Endothelial cell of umbilical vein (primary cell): ENCODE measurements around the gene UBE4B.

ENCODE experiments used
- EZH2 ChIP-seq: IDR thresholded peaks from 2 replicates; pipeline ENCODE4 v1.6.1; 2012; ENCODE audit warnings: borderline replicate concordance, low read depth, mild to moderate bottlenecking, moderate library complexity, low read length, inconsistent platforms; ENCODE audit not compliant: severe bottlenecking
- POLR2A ChIP-seq: IDR thresholded peaks from 2 replicates; pipeline ENCODE4 v1.6.1; 2012; ENCODE audit warnings: low read depth, mild to moderate bottlenecking, control low read depth, low read length
- TF ChIP-seq, protein P1 (sequence below), 2 donors: IDR thresholded peaks; 1 replicate in 1 of 2; 2 replicates in 1 of 2; pipeline ENCODE4 v1.5.1; 2011; ENCODE audit warnings: low read length in 2 of 2, mild to moderate bottlenecking in 2 of 2, moderate library complexity in 2 of 2, control low read depth in 1 of 2, inconsistent platforms in 1 of 2, low read depth in 1 of 2; ENCODE audit not compliant: insufficient read depth in 1 of 2; ENCODE audit errors: extremely low read depth in 1 of 2

DNA sequence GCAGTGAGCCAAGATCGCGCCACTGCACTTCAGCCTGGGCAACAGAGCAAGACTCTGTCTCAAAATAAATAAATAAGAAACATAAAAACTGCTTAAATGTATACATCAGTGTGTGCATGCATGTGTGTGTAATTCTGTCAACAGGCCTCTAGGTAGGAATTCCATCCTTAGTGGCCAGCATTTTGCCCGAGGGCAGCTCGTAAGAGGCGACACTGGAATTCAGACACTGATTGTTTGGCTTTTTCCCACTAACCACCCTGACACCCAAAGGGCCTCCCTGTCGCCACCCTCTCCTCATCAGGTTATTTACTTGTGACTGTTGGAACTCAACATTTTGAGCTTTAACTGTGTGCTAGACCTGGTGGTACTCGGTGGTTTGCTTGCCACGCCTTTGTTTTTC lies 113.6 kb downstream of the UBE4B start:
- TF ChIP-seq, protein P1, sequence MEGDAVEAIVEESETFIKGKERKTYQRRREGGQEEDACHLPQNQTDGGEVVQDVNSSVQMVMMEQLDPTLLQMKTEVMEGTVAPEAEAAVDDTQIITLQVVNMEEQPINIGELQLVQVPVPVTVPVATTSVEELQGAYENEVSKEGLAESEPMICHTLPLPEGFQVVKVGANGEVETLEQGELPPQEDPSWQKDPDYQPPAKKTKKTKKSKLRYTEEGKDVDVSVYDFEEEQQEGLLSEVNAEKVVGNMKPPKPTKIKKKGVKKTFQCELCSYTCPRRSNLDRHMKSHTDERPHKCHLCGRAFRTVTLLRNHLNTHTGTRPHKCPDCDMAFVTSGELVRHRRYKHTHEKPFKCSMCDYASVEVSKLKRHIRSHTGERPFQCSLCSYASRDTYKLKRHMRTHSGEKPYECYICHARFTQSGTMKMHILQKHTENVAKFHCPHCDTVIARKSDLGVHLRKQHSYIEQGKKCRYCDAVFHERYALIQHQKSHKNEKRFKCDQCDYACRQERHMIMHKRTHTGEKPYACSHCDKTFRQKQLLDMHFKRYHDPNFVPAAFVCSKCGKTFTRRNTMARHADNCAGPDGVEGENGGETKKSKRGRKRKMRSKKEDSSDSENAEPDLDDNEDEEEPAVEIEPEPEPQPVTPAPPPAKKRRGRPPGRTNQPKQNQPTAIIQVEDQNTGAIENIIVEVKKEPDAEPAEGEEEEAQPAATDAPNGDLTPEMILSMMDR (IDR thresholded peaks at IDR 0.05; ENCODE audit: extremely low read depth in 1 of 2, insufficient read depth in 1 of 2, low read depth in 1 of 2, low read length in 2 of 2): no peak
- TF ChIP-seq POLR2A (no peak), EZH2 (no peak)
